Stimulated activated CD8-positive, alpha-beta memory T cell treated with anti-CD3 and anti-CD28 coated beads, Interleukin-7, amount 100 ng/mL, for 24 hours (primary cell): ENCODE data around the gene CPB1.

ENCODE experiments used
- DNase-seq: peaks from one replicate; pipeline ENCODE4 v3.0.0-alpha.2; 2020; ENCODE audit warnings: low read depth

Gene CPB1

GRCh38 chr3:148883163-148883562, 55.6 kb downstream of the CPB1 start:
- no peak for DNase-seq

- DNase-seq = no peak
These were observed 56.6 kb downstream of the CPB1 start for GRCh38 chr3:148884261-148884660.

- DNase-seq = no peak
These were observed 62.2 kb downstream of the CPB1 start for GRCh38 chr3:148889828-148890227.

- DNase-seq = no peak
These were observed 68.5 kb downstream of the CPB1 start for GRCh38 chr3:148896062-148896461.

- no peak for DNase-seq
These were observed 74.6 kb downstream of the CPB1 start for GRCh38 chr3:148901987-148902791.

GRCh38 chr3:148903022-148903442, 75.4 kb downstream of the CPB1 start:
- no peak for DNase-seq

GRCh38 chr3:148903941-148904340, 76.3 kb downstream of the CPB1 start:
- no peak for DNase-seq

GRCh38 chr3:148906667-148907066, 79.1 kb downstream of the CPB1 start:
- DNase-seq = no peak
